Measurements from ENCODE around the gene FNDC10.

DNA sequence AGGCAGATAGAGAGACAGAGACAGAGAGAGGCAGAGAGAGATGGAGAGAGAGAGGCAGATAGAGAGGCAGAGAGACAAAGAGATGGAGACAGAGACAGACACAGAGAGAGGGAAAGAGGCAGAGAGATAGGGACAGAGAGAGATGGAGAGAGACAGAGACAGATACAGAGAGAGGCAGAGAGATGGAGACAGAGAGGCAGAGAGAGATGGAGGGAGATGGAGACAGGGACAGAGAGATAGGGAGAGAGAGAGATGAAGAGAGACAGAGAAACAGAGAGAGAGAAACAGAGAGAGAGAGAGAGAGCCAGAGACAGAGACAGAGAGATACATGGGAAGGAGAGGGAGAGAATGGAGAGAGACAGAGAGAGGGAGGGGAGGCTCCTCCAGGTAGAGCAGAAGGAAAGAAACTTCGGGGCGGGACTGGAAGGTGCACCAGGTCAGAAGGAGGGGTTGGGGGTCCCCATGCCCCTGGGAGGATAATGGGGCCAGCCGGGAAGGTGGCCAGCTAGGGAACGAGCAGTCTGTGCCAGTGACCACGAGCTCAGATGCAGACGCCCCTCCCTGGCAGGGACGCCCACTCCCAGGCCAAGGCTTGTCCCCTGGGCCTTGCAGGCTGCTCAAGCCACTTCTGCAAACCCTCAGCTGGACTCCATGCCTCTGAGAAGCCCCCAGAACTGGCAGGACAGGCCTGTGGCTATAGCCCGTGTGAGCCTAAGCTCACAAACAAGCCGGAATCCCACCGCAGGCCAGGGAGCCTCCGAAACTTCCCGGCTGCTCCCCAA, 3.3 kb downstream of the FNDC10 start:
- TF ChIP-seq, protein P1, sequence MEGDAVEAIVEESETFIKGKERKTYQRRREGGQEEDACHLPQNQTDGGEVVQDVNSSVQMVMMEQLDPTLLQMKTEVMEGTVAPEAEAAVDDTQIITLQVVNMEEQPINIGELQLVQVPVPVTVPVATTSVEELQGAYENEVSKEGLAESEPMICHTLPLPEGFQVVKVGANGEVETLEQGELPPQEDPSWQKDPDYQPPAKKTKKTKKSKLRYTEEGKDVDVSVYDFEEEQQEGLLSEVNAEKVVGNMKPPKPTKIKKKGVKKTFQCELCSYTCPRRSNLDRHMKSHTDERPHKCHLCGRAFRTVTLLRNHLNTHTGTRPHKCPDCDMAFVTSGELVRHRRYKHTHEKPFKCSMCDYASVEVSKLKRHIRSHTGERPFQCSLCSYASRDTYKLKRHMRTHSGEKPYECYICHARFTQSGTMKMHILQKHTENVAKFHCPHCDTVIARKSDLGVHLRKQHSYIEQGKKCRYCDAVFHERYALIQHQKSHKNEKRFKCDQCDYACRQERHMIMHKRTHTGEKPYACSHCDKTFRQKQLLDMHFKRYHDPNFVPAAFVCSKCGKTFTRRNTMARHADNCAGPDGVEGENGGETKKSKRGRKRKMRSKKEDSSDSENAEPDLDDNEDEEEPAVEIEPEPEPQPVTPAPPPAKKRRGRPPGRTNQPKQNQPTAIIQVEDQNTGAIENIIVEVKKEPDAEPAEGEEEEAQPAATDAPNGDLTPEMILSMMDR (IDR thresholded peaks at IDR 0.05 in 8 of 11, conservative IDR thresholded peaks at IDR 0.05 in 3 of 11) = no peak
- no peak for TF ChIP-seq POLR2A (IDR thresholded peaks at IDR 0.05)
- no peak for TF ChIP-seq POLR2AphosphoS5 (IDR thresholded peaks at IDR 0.05)
